Activated CD8-positive, alpha-beta memory T cell treated with anti-CD3 and anti-CD28 coated beads for 48 hours (primary cell): Measurements from ENCODE around the gene PCBD2.
A peak's percentile ranks its signal among the peaks of the same experiment; 100 is the strongest.
"Not testable (repeated sequence)": the region's sequence is repeated elsewhere in the genome, so short reads cannot be mapped to it uniquely, and the experiment has no call there.

ENCODE experiments used
- DNase-seq, 3 experiments: peaks; one replicate each; pipeline ENCODE4 v3.0.0-alpha.2; 2020; ENCODE audit warnings: low read depth in 2 of 3, low spot score in 2 of 3

The PCBD2 gene

DNA sequence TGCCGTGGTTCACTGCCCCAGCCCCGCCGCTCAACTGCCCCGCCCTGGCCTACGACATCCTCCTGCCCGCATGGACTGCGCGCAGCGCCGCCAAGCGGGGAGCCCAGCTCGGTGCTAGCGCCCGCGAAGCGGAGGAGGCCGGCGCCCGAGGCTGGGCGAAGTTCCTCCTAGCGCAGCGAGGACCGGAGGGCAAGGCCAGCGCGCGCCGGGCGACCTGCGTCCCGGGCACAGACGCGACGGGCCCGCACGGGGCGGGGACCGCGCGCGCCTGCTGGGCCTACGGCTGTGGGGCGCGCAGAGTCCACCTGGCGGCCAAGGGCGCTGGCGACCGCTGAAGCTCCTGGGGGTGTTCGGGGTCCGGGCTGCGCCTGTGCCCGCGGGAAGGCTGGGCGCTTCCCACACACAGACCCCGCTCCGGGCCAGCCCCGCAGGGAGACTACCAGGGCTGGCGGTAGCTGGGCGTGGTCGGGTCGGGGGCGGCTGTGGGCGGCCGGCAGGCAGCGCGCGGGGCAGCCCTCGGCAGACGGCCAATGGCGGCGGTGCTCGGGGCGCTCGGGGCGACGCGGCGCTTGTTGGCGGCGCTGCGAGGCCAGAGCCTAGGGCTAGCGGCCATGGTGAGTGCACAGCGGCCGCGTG is at the start of gene PCBD2:
Gene PCBD2 (plus strand): TSS at position 522 of the 636 bp plus-strand sequence. CDS start 9 bp downstream, at position 531.
- DNase-seq = peak; percentile 82 to 91 (median 84)

DNA sequence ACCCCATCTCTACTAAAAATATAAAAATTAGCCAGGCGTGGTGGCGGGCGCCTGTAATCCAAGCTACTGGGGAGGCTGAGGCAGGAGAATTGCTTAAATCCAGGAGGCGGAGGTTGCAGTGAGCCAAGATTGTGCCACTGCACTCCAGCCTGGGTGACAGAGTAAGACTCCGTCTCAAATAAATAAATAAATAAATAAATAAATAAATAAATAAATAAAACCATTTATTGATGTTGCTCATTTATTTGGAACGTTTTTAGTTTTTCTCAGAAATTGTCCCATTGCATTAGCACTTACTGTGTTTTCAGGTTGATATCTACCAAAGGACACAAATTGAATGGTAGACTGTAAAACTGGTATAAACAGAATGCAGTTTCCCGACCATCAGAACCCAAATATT is 48.5 kb upstream of the PCBD2 start:
- DNase-seq = not testable (repeated sequence)

DNA sequence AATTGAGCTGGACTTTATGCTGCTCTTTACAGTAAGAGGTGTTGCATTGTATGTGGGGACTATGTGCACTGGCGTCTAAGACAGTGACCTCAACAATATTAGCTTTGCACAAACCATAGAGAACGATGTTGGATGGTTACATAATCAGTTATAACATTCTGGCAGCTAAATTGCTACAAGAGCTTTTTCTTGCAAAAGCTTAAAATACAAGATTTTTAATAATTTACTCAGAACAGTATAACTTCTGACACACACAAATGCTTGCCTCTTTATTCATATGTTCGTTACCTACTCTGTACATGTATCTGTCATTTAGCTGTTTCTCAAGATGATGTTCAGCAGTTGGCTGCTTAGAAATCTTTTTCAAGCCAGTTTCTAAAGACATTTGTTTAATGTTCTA is 47.5 kb upstream of the PCBD2 start:
- no peak for DNase-seq

DNA sequence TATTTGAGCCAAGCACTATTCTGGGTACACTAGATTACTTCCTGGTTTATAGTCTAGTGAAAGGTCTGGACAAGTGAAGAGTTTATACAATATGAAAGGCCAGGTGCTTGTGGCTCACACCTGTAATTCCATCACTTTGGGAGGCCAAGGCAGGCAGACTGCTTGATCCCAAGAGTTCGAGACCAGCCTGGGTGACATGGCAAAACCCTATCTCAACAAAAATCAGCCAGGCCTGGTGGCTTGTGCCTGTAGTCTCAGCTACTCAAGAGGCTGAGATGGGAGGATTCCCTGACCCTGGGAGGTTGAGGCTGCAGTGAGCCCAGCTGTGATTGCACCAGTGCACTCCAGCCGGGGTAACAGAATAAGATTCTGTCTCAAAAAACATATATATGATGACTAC is 40.2 kb upstream of the PCBD2 start:
- no peak for DNase-seq

DNA sequence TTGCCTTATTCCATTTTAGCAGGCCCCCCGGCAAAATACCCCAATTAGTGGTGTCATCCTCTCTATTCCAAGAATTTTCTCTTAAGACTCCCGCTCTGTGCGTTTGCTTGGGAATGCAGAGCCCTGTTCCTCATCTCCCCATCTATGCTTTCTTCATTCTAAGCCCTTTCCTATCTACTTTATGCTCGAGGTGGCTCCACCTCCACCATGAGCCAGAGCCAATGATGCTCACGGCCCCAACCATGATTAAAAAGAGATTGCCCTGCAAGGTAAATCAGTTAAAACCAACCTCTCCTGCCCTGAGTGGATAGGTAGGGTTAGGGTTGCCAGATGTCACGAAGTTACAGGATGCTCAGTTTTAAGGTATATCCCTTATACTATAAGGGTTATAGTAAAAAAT is 31.4 kb upstream of the PCBD2 start:
- no peak for DNase-seq

DNA sequence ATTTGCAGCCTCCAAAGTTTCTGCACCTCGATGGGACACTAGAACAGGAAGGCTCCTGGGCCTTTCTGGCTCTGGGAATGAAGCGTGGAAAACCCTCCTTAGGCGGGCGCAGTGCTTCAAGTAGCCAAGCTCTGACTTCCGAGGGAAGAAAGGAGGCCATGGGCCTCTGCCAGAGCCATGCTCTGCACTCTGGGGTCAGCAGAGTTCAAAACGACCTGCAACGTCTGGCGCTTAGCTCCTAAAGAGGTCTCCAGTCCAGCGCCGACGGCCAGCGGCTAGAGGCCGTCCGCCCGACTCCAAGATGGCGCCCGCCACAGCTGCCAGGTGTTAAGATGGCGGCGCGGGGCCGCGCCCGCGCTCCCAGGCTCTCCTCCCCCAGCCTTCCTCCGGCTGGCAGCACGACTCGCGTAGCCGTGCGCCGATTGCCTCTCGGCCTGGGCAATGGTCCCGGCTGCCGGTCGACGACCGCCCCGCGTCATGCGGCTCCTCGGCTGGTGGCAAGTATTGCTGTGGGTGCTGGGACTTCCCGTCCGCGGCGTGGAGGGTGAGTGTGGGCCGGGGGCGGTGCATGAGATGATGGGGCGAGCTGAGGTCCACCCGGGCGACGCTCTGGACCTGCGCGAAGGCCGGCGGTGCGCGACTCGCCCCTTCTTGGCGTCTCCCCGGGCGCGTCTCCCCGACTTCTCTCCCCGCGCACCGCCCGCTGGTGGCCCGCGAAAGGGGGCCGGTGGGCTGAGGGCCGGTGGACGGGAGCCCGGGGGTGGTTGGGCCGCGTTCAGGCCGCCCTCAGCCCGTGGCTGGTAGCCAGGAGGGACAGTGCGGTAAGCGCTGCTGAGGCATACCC is 30.7 kb upstream of the PCBD2 start, which contains the start of gene TXNDC15:
Gene TXNDC15 (plus strand): TSS at position 385 of the 844 bp plus-strand sequence. CDS start 57 bp downstream, at position 442.
- peak; percentile 52 to 72 (median 69) for DNase-seq

DNA sequence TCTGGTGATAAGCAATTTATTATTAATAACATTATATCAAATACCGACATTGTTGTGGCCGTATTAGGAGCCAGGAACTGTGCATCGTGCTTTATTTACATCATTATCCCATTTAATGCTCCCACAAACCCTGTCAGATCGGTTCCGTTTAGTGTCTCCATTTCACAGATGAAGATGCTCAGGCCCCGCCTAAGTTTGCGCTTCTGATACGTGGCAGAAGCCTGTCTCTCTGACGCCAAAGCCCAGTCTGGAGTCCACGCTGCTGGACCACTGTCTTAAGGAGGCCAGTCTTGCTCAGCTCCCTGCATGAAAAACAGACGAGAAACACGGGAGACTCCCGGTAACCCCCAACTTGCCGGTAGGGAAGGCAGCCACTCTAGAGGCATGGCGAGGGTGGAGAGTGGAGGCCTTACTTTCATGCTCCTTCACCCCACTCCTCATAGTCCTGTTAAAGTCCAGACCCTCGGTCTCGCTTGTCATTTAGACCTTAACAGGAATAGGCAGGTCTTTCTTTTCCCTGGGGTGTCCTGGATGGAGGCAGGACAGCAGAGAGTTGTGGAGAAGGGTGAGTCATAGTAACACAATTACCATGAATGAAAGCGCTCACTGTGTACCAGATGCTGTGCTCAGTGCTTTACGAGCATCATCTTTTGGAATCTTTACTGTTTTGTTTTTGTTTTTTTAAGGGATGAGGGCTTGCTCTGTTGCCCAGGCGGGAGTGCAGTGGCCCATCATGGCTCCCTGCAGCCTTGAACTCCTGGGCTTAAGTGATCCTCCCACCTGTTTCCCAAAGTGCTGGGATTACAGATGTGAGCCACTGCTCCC is 29.9 kb upstream of the PCBD2 start:
- peak; percentile 7 to 32 (median 29) for DNase-seq

DNA sequence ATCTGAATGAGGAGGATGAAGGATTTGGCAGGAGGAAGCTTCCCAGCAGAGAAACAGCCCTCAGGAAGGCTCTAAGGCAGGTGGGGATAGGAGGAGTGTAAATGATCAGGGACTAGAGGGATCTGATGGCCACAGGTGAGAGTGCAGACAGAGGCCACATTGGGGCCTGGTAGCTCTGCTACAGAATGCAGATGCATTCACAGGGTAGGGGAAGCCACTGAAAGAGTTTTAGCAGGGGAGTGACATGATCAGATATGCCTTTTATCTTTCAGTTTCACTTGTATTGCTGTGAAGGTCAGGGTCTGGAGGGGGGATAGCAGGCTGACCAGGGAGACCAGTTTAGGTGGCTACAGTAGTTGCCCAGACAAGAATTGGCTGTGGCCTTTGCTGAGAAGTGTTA is 27.8 kb upstream of the PCBD2 start:
- DNase-seq = no peak

DNA sequence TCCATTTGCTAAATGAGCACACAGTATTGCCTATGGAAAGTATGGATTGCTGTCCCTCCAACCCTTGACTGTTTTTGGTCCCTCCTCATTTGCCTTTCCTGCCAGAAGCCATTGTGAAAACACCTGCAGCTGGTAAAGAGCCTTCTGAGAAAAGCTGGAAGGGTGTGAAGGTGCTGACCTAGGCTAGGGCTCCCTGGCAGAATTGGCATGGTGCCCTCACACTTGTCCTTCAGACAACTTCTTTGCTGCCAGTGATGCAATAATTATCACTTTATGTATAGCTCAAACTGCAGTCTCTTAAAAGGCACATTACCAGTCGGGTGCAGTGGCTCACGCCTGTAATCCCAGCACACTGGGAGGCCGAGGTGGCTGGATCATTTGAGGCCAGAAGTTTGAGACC is 26.5 kb upstream of the PCBD2 start:
- no peak for DNase-seq

DNA sequence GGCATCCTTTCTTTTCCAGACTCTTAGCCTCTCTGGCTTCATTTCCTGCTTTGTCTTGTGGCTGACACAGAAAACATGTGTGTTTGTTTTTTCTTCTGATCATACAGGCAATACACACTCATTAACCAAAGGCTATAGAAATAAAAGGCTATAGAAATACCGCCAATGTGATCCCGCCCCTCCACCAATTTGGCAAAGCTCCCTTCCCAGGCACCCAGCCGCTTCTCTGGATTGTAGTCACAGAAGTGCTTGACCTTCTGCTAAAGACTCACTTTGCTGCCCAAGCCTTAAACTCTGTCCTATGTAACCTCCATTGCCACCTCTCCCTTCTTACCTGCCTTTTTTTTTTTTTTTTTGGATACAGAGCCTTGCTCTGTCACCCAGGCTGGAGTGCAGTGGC is 25.5 kb upstream of the PCBD2 start:
- no peak for DNase-seq

DNA sequence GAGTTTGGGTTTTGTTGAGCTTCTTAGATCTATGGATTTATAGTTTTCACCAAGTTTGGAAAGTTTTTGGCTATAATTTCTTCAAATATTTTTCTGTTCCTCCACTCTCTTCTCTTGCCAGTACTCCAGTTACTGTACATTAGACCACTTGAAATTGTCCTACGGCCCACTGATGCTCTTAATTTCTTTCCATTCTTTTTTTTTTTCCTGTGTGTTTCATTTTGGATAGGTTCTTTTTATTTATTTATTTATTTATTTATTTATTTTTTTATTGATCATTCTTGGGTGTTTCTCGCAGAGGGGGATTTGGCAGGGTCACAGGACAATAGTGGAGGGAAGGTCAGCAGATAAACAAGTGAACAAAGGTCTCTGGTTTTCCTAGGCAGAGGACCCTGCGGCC is 24.0 kb upstream of the PCBD2 start:
- DNase-seq = not testable (repeated sequence)

DNA sequence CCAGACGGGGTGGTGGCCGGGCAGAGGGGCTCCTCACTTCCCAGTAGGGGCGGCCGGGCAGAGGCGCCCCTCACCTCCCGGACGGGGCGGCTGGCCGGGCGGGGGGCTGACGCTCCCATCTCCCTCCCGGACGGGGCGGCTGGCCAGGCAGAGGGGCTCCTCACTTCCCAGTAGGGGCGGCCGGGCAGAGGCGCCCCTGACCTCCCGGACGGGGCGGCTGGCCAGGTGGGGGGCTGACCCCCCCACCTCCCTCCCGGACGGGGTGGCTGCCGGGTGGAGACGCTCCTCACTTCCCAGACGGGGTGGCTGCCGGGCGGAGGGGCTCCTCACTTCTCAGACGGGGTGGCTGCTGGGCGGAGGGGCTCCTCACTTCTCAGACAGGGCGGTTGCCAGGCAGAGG is 23.2 kb upstream of the PCBD2 start:
- DNase-seq = not testable (repeated sequence)

DNA sequence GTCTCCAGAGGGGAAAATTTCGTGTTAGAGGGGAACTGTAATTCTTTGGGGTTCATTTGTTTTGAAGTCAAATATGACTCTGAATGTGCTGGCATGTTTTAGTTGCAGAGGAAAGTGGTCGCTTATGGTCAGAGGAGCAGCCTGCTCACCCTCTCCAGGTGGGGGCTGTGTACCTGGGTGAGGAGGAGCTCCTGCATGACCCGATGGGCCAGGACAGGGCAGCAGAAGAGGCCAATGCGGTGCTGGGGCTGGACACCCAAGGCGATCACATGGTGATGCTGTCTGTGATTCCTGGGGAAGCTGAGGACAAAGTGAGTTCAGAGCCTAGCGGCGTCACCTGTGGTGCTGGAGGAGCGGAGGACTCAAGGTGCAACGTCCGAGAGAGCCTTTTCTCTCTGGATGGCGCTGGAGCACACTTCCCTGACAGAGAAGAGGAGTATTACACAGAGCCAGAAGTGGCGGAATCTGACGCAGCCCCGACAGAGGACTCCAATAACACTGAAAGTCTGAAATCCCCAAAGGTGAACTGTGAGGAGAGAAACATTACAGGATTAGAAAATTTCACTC is 17.3 kb upstream of the PCBD2 start:
- DNase-seq = no peak

DNA sequence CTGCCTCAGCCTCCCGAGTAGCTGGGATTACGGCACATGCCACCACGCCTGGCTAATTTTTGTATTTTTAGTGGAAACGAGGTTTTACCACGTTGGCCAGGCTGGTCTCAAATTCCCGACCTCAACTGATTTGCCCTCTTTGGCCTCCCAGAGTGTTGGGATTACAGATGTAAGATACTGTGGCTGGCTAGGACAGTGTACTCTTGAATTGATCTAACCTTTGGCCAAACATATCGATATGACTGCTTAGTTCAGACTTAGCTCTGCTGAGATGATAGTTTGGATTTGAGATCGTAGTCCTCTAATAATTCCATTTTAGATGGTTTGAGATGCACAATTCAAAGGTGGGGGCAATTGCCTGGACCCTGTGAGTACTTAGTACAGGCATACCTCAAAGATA is 15.6 kb upstream of the PCBD2 start:
- no peak for DNase-seq

DNA sequence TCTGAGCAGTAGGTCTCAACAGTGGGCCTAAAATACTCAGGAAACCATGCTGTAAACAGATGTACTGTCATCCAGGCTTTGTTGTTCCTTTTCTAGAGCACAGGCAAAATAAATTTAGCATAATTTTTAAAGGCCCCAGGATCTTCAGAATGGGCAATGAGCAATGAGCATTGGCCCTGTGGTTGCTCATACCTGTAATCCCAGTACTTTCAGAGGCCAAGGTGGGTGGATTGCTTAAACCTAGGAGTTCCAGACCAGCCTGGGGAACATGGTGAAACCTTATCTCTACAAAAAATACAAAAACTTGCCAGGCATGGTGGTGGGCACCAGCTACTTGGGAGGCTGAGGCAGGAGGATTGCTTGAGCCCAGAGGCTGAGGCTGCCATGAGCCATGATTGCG is 13.5 kb upstream of the PCBD2 start:
- no peak for DNase-seq

DNA sequence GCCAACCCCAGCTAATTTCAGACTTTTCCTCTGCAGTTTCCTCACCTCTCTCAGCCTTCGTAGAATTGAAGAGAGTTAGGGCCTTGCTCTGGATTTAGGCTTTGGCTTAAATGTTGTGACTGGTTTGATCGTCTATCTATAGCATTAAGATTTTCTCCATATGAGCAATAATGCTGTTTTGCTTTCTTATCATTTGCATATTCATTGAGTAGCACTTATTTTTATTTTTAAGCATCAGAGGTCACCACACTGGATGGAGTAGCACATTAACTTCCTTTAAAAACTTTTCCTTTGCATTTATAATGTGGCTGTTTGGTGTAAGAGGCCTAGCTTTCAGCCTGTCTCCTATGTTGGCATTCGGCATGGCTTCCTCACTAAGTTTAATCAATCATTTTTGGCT is 12.6 kb upstream of the PCBD2 start:
- no peak for DNase-seq

DNA sequence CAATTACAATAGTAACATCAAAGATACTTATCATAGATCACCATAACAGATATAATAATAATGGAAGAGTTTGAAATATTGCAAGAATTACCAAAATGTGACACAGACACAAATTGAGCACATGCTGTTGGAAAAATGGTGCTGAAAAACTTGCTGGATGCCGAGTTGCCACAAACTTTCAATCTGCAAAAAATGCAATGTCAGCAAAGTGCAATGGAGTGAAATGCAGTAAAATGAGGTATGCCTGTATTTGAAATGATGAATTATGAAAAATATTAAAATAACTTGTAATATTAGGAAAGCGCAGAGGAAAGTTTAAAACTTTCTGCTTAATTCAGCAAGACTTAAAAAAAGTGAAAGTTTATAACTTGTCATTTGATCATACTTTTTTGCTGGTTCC is 12.0 kb upstream of the PCBD2 start:
- DNase-seq = no peak

DNA sequence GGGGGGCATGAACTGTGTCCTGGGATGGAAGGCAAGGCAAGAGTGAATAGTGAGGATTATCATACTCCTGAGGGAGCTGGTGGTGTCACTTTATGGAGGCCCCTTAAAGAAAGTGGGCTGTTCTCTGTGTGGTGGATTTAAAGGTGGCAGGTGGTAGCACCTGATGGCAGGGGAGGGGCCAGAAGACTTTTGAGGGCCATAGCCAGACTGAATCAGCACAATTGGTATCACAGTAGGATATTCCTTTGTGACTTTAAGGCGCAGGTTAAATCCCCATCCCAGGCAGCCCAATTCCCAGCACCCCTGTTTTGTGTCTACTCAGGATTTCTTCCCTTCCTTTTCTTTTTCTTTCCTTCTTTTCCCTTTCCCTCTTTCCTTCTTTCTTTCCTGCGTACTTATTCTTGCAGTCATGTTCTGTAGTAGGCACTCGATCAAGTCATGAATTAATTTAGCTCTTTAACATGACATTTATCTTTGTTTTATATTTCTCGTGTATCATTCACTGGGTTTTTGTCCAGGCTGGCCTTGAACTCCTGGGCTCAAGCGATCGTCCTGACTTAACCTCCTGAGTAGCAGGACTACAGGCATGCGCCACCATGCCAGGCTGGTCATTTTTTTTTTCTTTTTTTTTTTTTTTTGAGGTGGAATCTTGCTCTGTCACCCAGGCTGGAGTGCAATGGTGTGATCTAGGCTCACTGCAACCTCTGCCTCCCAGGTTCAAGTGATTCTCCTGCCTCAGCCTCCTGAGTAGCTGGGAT is 11.0 kb upstream of the PCBD2 start:
- DNase-seq = no peak

DNA sequence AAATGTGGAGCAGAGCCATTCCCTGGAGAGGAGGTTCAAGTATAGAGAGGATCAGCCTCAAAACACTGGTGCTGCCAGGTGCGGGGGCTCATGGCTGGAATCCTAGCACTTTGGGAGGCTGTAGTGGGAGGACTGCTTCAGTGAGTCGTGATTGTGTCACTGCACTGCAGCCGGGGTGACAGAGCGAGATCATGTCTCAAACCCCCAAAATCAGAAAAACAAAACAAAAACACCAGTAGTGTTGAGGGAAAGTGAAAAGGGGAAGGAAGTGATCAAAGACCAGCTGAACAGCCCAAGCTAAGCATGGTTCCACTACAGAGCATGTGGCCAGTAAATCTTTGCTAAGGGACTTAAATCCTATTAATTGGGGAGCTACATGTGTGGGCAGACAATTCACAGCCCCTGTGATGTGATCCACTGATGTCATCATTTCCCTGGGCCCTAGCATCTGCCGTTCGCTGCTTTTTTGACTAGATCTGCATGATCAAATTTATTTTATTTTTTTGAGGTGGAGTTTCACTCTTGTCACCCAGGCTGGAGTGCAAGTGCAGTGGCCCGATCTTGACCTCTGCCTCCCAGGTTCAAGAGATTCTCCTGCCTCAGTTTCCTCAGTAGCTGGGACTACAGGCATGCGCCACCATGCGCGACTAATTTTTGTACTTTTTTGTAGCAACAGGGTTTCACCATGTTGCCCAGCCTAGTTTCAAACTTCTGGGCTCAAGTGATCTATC is 2.7 kb upstream of the PCBD2 start:
- no peak for DNase-seq
